Stimulated activated CD4-positive, alpha-beta T cell treated with anti-CD3 and anti-CD28 coated beads, Interleukin-4, amount 100 ng/mL, for 1 hour (primary cell): ENCODE results near the gene EPHB3.

Source experiments
- DNase-seq: peaks from one replicate; pipeline ENCODE4 v3.0.0-alpha.2; 2020

EPHB3 gene

DNA sequence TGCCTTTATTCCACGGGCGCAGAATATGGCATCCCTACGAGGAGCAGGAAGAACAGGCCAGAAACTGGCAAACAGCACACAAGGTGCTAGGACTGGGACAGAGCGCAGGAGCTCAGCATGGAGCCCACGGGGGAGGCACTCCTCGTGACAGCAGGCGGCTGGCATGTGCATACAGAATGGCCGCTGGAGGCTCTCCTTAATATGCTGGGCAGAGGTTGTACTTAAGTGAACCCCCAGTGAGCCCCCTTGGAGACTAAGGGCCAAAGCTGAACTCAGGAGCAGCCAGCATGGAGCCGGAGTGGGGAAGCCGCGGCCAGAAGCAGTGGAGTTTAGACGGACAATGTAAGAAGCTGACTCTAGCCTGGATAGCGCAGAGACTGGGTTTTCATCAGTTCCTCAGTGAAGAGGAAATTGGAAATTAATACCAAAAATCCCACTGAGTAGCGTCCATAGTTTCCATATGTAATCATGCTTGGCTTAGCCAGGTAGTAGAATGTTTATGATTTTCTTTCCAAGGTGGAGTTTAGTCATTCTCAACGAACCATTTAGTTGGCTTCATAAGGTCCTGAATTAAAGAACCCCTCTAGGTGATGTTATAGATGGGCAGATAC, 69.4 kb downstream of the EPHB3 start:
- DNase-seq, result no peak

DNA sequence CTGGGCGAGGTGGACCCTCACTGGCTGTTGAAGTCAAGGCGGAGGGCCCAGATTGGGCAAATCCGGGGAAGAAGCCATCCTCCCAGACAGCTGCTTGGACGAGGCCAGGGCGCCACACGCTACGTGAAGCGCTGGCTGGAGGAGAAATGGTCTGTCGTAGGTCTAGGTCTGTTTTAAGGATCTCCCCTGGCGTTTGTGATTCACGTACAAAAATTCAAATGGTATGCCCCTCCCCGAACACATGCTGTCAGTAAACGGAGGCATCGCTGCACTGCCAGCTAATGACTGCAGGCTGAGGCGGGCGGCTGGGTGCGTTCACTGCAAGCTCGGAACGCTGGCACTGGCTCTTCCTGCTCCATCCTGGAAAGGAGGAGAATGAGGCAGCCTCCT, 69.9 kb downstream of the EPHB3 start:
- DNase-seq, result no peak
